ACHN (cell line): ENCODE data around the gene GAL3ST1.
"Not testable (repeated sequence)": the region's sequence is repeated elsewhere in the genome, so short reads cannot be mapped to it uniquely, and the experiment has no call there.

ENCODE experiments used
- DNase-seq: peaks from one replicate; pipeline ENCODE4 v3.0.0-alpha.2; 2015
- in situ Hi-C: cut with HindIII; loops from 2 replicates; pipeline ENCODE4 v1.10.0; 2017; ENCODE audit warnings: low sequenced_read_pairs, low pct_ligation_motif_present, low pct_unique_long_range_greater_than_20kb

Gene GAL3ST1, protein sequence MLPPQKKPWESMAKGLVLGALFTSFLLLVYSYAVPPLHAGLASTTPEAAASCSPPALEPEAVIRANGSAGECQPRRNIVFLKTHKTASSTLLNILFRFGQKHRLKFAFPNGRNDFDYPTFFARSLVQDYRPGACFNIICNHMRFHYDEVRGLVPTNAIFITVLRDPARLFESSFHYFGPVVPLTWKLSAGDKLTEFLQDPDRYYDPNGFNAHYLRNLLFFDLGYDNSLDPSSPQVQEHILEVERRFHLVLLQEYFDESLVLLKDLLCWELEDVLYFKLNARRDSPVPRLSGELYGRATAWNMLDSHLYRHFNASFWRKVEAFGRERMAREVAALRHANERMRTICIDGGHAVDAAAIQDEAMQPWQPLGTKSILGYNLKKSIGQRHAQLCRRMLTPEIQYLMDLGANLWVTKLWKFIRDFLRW

DNA sequence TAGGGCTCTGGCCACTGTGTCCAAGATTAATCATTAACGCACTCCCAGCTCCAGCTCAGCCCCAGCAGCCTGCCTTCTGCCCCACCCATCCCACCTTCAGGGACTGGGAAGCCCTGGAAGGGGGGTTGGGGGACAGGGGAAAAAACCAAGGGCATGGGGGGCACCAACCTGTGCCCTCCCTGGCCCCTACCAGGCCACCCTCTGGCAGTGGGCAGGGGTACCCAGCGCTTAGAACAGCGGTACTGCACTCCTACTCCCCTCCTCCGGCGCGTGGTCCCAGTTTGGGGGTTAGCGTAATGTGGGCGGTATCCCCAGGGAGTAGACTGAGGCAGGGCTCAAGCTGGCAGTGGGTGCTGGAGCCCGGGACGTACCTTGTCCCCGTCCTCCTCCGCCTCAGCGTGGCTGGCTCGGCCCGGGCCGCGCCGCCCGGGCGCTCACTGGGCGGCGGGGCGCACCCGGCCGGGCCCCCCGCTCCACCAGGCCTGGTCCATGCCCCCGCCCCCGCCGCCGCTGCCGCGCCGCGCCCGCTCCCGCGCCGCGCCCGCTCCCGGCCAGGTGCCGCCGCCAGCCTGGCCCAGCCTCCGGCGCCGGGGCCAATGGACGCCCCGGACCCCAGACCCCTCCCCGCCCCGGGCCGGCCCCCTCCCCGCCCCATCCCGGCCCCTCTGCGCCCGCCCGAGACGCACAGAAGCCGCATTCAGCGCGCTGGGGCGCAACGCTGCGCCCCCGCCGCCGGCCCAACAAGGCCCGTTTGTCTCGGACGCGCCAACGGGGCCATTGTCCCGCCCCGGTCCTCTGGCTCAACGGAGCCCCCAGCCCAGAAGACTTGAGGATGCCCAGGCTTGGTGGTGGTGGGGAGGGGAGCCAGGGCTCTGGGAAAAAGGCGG is at the start of gene GAL3ST1:
TSS of gene GAL3ST1 (minus strand) at position 571 of the 887 bp plus-strand sequence. CDS start 17,273 bp downstream, outside the sequence.
- in situ Hi-C loops = no loop called here
- peak; percentile 69 for DNase-seq

DNA sequence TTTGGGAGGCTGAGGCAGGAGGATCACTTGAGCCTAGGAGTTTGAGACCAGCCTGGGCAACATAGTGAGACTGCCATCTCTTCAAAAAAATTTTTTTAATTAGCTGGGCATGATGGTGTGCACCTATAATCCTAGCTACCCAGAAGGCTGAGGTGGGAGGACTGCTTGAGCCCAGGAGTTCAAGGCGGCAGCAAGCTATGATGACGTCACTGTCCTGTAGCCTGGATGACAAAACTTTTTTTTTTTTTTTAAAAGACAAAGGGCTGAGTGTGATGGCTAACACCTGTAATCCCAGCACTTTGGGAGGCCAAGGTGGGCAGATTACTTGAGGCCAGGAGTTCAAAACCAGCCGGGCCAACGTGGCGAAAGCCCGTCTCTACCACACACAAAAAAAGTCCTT is 45.4 kb upstream of the GAL3ST1 start:
- DNase-seq, in situ Hi-C loops: not testable (repeated sequence)

DNA sequence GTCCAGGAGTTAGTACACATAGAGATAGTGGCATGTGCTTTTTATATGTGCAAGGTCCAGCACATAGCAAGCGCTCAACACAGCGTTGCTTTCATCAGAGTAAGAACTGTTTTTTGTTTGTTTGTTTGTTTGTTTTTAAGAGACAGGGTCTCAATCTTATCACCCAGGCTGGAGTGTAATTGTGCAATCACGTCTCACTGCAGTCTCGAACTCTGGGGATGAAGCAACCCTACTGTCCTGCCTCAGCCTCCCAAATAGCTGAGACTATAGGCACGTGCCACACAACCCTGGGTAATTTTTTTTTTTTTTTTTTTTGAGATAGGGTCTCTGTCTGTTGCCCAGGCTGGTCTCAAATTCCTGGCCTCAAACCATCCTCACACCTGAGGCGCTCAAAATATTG is 43.4 kb upstream of the GAL3ST1 start:
- in situ Hi-C loops = no loop called here
- no peak for DNase-seq

DNA sequence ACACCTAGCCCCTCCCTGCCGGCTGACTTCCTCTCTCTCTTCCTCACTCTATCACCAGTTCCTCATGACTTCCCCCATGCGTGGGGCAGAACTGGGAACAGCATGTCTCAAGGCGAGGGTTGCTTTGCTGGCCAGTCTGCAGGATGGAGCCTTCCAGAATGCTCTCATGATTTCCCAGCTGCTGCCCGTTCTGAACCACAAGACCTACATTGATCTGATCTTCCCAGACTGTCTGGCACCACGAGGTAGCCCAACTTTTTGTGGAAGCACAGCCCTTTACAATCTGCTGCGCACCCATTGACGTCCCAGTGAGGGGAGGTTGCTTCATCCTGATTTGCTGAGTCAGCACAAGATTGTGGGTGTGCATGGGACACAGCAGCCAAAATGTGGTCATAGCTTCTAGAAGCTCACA is 41.1 kb upstream of the GAL3ST1 start:
- no peak for DNase-seq
- in situ Hi-C loops = no loop called here

DNA sequence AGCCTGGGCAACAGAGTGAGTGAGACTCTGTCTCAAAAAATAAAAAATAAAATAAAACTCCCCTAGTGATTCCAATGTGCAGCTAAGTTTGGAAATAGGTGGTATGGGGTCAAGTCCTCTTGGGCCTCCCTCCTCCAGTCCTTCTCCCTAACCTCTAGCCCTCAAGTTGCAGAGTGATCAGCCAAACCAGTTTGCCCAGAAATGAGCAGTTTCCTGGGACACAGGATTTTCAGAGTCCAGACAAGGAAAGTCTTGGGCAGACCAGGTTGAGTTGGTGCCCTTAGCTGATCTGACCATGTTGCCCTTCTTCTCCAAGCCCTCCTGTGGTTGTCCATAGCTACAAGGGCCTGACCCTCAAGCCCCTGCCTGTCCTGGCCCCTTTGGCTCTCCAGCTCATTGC is 40.4 kb upstream of the GAL3ST1 start:
- in situ Hi-C loops = no loop called here
- DNase-seq = no peak

DNA sequence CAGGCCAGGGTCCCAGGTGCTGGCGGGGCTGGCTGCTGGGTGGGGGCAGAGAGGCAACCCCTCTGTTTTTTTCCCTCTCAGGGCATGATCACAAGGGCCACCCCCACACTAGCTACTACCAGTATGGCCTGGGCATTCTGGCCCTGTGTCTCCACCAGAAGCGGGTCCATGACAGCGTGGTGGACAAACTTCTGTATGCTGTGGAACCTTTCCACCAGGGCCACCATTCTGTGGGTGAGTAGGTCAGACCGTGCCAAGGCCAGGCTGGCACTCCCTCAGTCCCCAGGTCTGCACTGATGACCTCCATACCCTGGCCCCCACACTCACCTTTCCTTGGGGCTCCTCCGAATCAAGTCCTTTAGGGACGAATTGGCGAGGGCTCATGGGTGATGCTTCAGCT is 39.8 kb upstream of the GAL3ST1 start:
- in situ Hi-C loops = no loop called here
- no peak for DNase-seq

DNA sequence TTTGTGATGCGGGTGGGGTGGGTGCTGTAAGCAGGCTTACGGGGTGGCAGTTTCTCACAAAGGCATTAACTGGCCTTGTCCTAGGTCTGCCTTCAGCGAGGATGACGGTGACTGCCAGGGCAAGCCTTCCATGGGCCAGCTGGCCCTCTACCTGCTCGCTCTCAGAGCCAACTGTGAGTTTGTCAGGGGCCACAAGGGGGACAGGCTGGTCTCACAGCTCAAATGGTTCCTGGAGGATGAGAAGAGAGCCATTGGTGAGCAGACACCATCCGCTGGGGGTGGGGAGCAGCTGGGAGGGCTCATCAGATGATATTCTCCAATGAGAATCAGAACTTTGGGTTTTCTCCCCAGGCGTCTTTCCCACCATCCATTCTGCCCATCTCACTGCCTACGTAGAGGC is 38.3 kb upstream of the GAL3ST1 start:
- in situ Hi-C loops = no loop called here
- no peak for DNase-seq

DNA sequence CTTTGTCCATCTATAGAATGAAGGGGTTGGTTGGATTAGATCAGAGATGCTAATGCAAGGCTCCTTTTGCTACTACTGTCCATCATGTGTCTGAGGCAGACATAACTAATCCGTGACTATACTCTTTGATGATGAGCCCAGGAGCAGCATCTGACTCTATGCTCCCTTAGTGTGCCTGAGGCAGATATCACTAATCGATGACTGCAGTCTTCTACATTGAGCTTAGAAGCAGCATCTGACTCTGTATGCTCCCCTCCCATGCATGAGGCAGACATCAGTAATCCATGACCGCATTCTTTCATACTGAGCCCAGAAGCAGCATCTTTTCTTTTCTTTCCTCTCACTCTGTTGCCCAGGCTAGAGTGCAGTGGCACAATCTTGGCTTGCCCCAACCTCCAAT is 36.7 kb upstream of the GAL3ST1 start:
- DNase-seq = no peak
- in situ Hi-C loops = no loop called here

DNA sequence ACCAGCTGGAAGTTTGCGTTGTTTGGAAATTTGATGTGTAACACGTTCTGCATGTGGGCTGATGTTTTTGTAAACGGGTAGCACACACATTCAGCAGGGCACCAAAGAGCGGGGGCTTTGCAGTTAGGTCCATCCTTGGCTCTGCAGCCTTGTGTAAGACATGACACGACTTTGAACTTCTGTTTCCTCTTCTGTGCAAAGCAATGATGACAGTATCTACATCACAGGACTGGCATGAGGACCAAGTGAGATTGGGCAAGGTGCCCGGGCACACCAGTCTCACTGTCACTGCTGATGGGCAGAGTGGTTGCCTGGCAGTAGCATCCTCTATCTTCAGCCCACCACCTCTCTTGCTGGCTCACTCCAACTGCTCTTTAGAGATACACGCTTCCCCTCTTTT is 35.8 kb upstream of the GAL3ST1 start:
- in situ Hi-C loops = no loop called here
- DNase-seq = no peak

DNA sequence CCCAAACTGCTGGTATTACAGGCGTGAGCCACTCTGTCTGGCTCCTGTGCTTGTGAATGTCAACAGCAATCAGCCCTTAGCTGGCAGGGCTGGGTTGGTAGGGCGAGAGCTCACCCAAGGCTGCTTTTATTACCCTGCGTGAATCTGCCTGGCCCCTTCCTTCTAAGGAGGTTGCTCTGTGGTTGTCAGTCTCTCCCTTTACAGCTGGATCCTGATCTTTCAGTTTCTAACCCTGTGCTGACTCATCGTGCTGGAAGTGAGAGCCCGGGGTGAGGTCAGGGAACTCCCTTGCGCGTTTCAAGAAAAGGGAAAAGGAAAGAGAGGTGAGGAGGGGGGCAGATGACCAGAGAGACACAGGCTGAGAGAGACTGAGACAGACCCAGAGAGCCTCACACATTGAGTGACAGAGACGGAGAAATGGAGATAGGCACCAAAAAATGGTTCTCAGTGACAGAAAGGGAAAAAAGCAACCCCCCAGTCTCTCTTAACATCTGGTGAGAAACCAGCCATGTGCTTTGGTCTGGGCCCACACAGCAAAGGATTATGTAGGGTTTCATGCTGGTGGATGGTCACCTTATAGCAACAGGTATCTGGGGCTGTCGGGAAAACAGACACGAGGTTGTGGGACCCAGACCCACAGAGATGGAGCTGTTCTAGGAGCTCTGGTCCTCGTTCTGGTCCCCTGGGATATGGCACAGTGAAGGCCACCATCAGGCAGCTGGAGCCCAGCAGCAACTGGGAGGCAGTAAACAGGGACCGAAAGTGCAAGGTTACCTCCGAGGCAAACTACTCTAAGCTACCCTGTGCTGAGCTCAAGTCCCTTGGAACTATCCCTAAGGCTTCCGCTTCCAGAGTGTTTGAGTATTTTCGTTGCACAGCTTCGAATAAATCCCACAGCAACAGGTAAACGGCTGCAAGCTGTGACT is 35.1 kb upstream of the GAL3ST1 start:
- peak; percentile 80 for DNase-seq
- in situ Hi-C loops = no loop called here

DNA sequence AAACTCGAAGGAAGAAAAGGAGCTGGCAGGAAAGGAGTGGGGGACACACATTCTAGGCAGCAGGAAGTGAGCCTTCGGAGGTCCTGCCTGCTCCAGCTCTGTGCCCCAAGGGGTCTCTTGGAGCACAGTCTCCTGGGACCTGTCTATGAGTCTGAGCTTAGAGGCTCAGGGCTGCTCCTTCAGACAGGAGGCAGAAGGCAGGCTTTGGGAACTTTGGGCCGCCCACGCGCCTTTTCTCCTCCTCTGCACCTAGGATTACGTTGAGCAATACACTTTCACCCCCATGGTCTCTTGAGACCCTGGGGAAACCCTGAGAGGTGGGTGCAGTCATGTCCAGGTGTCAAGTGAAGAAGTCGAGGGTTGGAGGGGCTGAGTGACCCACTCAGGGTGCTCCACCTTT is 33.5 kb upstream of the GAL3ST1 start:
- in situ Hi-C loops = no loop called here
- no peak for DNase-seq

DNA sequence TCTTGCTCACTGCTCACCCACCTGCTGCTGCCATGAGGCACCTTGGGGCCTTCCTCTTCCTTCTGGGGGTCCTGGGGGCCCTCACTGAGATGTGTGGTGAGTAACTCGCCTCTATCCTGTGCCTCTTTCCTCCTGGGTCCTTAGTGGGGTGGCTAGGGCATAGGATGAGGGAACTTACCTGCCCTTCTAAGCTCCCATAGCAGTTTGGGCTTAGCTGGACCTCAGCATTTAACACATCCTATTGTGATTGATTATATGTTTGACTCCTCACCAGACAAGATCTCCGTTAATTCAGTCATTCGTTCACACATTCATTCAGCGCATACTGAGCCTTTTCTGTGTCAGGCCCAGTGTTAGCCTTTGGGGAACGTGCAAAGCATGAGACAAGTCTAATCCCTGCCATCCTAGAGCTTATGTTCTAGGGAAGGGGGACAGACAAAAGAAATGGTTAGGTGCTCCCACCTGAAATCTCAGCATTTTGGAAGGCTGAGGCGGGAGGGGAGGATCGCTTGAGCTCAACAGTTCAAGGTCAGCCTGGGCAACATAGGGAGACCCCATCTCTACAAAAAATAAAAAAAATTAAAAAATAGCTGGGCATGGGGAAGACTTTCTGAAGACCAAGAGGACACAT is 33.0 kb upstream of the GAL3ST1 start:
- DNase-seq = no peak
- in situ Hi-C loops = no loop called here

DNA sequence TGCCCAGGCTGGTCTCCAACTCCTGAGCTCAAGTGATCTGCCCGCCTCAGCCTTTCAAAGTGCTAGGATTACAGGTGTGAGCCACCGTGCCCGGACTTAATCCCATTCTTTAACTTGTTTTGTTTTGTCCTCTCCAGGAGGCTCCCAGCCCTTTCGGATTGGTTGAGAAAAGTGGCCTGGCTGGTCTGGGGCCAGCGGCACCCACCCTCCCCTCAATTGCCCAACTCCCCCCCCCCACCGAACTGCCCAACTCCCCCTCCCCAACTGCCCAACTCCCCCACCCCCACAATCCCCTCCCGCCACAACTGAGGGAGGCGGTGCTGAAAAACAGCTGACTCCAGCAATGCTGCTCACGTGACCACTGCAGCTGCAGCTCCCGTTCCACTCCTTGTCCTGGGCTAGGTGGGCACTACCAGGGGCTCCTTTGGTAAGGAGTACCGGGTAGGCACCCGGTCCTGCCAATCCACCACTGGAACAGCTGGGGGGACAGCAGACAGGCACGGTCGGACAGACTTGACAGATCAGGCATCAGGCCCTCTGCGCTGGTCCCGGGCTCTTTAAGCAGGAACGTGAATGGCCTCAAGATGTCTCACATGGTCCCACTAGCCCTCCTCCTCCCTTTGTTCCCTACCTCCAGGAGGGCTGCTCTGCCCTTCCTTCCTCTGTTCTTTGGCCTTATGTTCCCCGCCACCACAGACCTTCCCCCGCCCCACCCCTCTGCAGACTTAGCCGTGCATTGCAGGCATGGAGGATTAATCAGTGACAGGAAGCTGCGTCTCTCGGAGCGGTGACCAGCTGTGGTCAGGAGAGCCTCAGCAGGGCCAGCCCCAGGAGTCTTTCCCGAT is 32.2 kb upstream of the GAL3ST1 start, which contains the start of gene TCN2:
TSS of gene TCN2 (plus strand) at position 720 of the 845 bp plus-strand sequence. CDS start 158 bp downstream, outside the sequence.
- in situ Hi-C loops = no loop called here
- DNase-seq = peak; percentile 87

DNA sequence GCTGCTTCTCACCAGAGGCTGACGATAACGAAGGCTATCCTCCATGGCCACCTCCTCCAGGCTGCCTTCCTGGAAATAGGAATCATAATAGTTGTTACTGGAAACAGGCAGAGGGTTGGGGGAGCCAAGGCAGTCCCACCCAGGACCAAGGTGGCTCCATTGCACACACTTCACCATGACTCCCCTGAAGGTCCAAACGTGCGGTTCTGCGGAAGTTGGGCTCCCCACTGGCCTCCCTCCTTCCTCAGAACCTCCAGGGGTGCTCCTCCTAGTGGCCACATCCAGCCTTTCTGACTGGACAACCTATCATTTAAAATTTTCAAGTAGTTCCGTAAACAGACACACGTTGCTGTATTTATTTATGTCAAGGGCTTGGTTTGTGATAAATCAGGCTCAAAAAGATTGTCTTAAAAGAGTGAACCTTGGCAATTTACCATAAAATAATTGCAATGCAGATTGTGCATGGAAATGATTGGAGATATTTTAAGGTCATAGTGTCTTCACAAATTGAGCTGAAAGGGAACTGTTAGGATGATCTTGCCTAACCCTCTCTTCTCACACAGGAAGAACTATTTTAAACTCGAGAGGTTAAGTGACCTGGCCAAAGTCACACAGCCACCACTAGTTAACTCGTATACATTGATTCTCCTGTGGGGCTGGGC is 31.1 kb upstream of the GAL3ST1 start:
- in situ Hi-C loops = no loop called here

DNA sequence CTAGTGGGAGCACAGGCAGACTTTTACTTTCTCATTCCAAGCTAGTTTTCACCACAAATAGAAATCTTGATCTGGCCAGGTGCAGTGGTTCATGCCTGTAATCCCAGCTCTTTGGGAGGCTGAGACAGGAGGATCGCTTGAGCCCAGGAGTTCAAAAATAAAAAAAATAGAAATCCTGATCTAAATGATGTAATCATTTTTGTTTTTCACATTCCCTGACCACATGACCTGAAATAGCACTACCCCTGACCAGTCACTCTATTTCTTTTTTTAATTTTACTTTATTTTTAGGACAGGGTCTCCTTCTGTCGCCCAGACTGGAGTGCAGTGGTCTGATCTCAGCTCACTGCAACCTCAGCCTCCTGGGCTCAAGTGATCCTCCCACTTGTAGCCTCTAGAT is 30.3 kb upstream of the GAL3ST1 start:
- in situ Hi-C loops = no loop called here
- DNase-seq = no peak

More for the DNA sequence above, 31.1 kb upstream of the GAL3ST1 start:
- DNase-seq = peak; percentile 65

DNA sequence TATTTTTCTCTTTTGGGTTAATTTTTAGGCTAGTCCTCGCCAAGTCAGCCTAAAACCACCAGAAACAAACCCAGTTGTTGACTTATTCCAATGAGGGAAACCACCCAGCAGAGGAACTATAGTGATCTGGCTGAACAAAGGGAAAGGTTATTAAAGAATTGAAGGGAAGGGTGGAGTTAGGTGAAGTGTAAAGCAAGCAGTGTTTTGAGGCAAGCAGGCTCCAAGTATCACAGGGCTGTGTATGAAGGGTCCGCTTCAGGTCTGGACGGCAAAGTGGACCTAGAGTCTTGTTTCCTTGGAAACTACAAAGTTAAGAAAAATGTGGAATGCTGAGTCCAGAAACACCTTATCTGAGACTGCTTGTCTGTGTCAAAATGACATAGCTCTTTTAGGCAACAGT is 29.3 kb upstream of the GAL3ST1 start:
- no peak for DNase-seq
- in situ Hi-C loops = no loop called here

DNA sequence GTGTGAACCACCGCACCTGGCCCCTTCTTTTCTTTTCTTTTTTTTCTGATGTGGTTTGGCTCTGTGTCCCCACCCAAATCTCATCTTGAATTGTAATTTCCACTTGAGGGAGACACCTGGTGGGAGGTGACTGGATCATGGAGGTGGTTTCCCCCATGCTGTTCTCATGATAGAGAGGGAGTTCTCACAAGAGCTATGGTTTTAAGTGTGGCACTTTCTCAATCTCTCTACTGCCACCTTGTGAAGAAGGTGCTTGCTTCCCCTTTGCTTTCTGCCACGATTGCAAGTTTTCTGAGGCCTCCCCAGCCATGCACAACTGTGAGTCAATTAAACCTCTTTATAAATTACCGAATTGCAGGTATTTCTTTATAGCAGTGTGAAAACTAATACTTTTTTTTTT is 27.6 kb upstream of the GAL3ST1 start:
- in situ Hi-C loops = no loop called here
- peak; percentile 55 for DNase-seq
